Mesendoderm (in vitro differentiated cells): ENCODE results near the gene TENM4.

Experiments
- DNase-seq: peaks from one replicate; pipeline ENCODE4 v3.0.0; 2013
- H2AK5ac ChIP-seq: 2 replicates; pipeline ENCODE4 v1.6.1; 2013; ENCODE audit warnings: low read length, inconsistent platforms
- H2BK120ac ChIP-seq: 2 replicates; pipeline ENCODE4 v1.6.1; 2013; ENCODE audit warnings: low read depth, mild to moderate bottlenecking, low read length, moderate library complexity, mixed read lengths
- H2BK15ac ChIP-seq: replicated peaks from 2 replicates; pipeline ENCODE4 v1.6.1; 2013; ENCODE audit warnings: low read depth, mild to moderate bottlenecking, moderate library complexity
- H2BK5ac ChIP-seq: 2 replicates; pipeline ENCODE4 v1.6.1; 2013; ENCODE audit warnings: low read length, inconsistent platforms
- H3K18ac ChIP-seq: 2 replicates; pipeline ENCODE4 v1.6.1; 2013; ENCODE audit warnings: mild to moderate bottlenecking, low read length, mixed read lengths
- H3K23ac ChIP-seq: one replicate; pipeline ENCODE4 v1.6.1; 2013; ENCODE audit warnings: low read length
- H3K27ac ChIP-seq: 2 replicates; pipeline ENCODE4 v1.5.1; 2013; ENCODE audit warnings: low read depth, mild to moderate bottlenecking, inconsistent platforms, low read length, moderate library complexity
- H3K27me3 ChIP-seq: 2 replicates; pipeline ENCODE4 v1.6.1; 2013; ENCODE audit warnings: low read length, control low read depth, mild to moderate bottlenecking, inconsistent platforms; ENCODE audit not compliant: insufficient read depth, poor library complexity
- H3K36me3 ChIP-seq: 2 replicates; pipeline ENCODE4 v1.6.1; 2013; ENCODE audit warnings: low read length, inconsistent platforms; ENCODE audit not compliant: control insufficient read depth, insufficient read depth
- H3K4ac ChIP-seq: one replicate; pipeline ENCODE4 v1.6.1; 2013; ENCODE audit warnings: low read depth, mild to moderate bottlenecking, low read length, moderate library complexity
- H3K4me1 ChIP-seq: 2 replicates; pipeline ENCODE4 v1.6.1; 2013; ENCODE audit warnings: low read depth, low read length, inconsistent platforms; ENCODE audit not compliant: control insufficient read depth
- H3K4me2 ChIP-seq: 2 replicates; pipeline ENCODE4 v1.6.1; 2013; ENCODE audit warnings: low read length
- H3K4me3 ChIP-seq: 2 replicates; pipeline ENCODE4 v1.5.1; 2013; ENCODE audit warnings: mild to moderate bottlenecking, low read length
- H3K56ac ChIP-seq: one replicate; pipeline ENCODE4 v1.6.1; 2013; ENCODE audit warnings: low read length
- H3K79me1 ChIP-seq: 2 replicates; pipeline ENCODE4 v1.6.1; 2013; ENCODE audit warnings: low read length, inconsistent platforms
- H3K79me2 ChIP-seq: 2 replicates; pipeline ENCODE4 v1.6.1; 2013; ENCODE audit warnings: mild to moderate bottlenecking, low read length; ENCODE audit not compliant: control insufficient read depth, insufficient read depth
- H3K9ac ChIP-seq: 2 replicates; pipeline ENCODE4 v1.6.1; 2013; ENCODE audit warnings: low read length, inconsistent platforms
- H4K5ac ChIP-seq: one replicate; pipeline ENCODE4 v1.6.1; 2013; ENCODE audit warnings: low read length
- H4K8ac ChIP-seq: one replicate; pipeline ENCODE4 v1.6.1; 2013; ENCODE audit warnings: low read depth, mild to moderate bottlenecking, control low read depth, low read length, moderate library complexity
- WGBS: extraction: QIAGEN DNeasy Blood & Tissue Kit; methylation state at CpG from one replicate; pipeline ENCODE4 v1.1.7; 2013; ENCODE audit warnings: low lambda C conversion rate, missing lambda C conversion rate; ENCODE audit not compliant: insufficient coverage; ENCODE audit errors: extremely low coverage; 5-methylcytosine and 5-hydroxymethylcytosine counted together

TENM4 gene

GRCh38 chr11:78662811-78663210, 778.0 kb downstream of the TENM4 start:
- DNase-seq = no peak
- no peaks in the 10 kb centered on the region for H3K79me1 ChIP-seq
- H3K56ac ChIP-seq = no peak overlapping the region
- H2BK5ac ChIP-seq = no peak overlapping the region
- no peaks in the 10 kb centered on the region for H3K27me3 ChIP-seq
- H3K79me2 ChIP-seq = no peaks in the 10 kb centered on the region
- H3K4ac ChIP-seq = no peak overlapping the region
- H3K9ac ChIP-seq = no peak overlapping the region
- H3K4me2 ChIP-seq = no peak overlapping the region
- no peak overlapping the region for H3K4me3 ChIP-seq
- H2BK120ac ChIP-seq = no peak overlapping the region
- WGBS = no CpG with 5 or more reads among the region's 2 CpGs
- H3K36me3 ChIP-seq = no peaks in the 10 kb centered on the region
- H2AK5ac ChIP-seq = no peak overlapping the region
- no peak overlapping the region for H2BK15ac ChIP-seq
- H3K27ac ChIP-seq = no peak overlapping the region
- no peaks in the 10 kb centered on the region for H3K4me1 ChIP-seq
- H4K8ac ChIP-seq = no peak overlapping the region
- no peak overlapping the region for H4K5ac ChIP-seq
- H3K18ac ChIP-seq = no peak overlapping the region
- H3K23ac ChIP-seq = no peak overlapping the region

DNA sequence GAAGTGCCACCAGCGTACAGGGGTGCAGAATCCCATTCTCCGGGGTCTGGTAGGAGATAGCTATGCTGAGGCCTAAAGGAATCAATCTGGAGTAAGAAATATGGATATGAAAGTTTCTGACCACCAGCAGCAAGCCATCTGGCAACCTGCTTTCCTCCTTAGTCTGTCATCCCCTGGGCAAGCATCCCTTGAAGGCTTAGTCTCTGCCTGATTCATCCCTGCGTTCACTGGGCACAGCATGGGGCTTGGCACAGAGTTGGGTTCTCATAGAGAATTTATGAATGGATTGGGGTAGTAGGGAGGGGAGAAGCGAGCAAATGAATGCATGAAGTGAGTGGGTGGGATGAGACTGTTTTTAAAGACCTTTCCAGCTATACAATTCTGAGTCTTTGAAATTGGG, 780.4 kb downstream of the TENM4 start:
- H2AK5ac ChIP-seq = no peak overlapping the region
- no peak overlapping the region for H3K27ac ChIP-seq
- H4K5ac ChIP-seq = no peak overlapping the region
- no peak overlapping the region for H3K4me3 ChIP-seq
- no peaks in the 10 kb centered on the region for H3K27me3 ChIP-seq
- 100% methylated on average over 1 of the region's 4 CpGs for WGBS
- H3K23ac ChIP-seq = no peak overlapping the region
- no peak overlapping the region for H2BK5ac ChIP-seq
- no peaks in the 10 kb centered on the region for H3K36me3 ChIP-seq
- H2BK15ac ChIP-seq = no peak overlapping the region
- no peaks in the 10 kb centered on the region for H3K4me1 ChIP-seq
- no peak overlapping the region for H4K8ac ChIP-seq
- no peak overlapping the region for H3K56ac ChIP-seq
- no peaks in the 10 kb centered on the region for H3K79me1 ChIP-seq
- no peak for DNase-seq
- no peak overlapping the region for H3K18ac ChIP-seq
- no peaks in the 10 kb centered on the region for H3K79me2 ChIP-seq
- H3K4me2 ChIP-seq = no peak overlapping the region
- H2BK120ac ChIP-seq = no peak overlapping the region
- no peak overlapping the region for H3K9ac ChIP-seq
- no peak overlapping the region for H3K4ac ChIP-seq

- H3K4ac ChIP-seq = no peak overlapping the region
- no CpG with 5 or more reads among the region's 11 CpGs for WGBS
- no peak overlapping the region for H3K4me3 ChIP-seq
- no peaks in the 10 kb centered on the region for H3K36me3 ChIP-seq
- H3K23ac ChIP-seq = no peak overlapping the region
- no peak overlapping the region for H4K8ac ChIP-seq
- H2AK5ac ChIP-seq = no peak overlapping the region
- H3K4me2 ChIP-seq = no peak overlapping the region
- H4K5ac ChIP-seq = no peak overlapping the region
- DNase-seq = no peak
- H3K9ac ChIP-seq = no peak overlapping the region
- H3K79me1 ChIP-seq = no peaks in the 10 kb centered on the region
- no peak overlapping the region for H2BK120ac ChIP-seq
- no peak overlapping the region for H2BK5ac ChIP-seq
- H3K18ac ChIP-seq = no peak overlapping the region
- H3K27ac ChIP-seq = no peak overlapping the region
- H3K56ac ChIP-seq = no peak overlapping the region
- H3K4me1 ChIP-seq = no peaks in the 10 kb centered on the region
- H2BK15ac ChIP-seq = no peak overlapping the region
- H3K79me2 ChIP-seq = no peaks in the 10 kb centered on the region
- H3K27me3 ChIP-seq = no peaks in the 10 kb centered on the region
Measured at GRCh38 chr11:78659326-78660270, 781.2 kb downstream of the TENM4 start.

DNA sequence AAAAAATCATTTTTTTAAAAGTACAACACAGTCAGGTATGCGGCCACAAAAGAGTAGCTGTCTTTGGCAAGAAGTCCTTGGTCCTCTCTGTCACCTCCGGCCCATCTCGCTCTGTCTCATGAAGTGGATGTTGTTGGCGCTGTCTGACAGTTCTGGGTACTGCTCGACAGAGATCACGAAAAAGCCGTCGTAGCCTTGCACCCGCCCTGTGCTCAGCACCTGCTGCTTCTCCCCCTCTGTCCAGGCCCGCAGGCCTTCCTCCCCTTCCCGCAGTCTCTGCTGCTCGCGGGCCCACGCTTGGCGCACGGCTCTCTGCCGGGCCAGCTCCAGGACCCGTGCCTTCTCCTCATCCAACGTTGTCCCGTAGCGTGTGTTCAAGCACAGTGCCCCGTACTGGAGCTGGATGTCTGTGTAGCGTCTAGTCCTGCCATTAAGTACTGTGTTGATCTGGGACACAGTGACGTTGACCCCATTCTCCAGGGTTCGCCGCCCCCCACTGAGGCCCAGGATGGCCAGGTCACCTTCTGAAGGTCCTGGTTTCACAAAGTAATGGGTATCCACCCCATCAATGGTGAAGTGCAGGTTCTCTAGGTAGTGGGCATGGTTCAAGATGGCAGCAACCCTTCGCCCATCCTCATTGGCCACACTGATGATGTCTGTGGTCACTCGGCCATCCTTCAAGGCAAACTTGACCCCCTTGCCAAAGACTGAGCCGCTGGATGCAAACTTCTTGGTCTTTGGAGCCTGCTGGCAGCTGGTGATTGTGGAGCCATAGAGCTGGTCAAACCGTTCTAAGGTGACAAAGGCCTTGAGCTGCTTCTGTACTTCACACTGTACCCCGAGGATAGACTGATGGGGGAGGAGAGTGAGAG, 782.6 kb downstream of the TENM4 start:
- no peaks in the 10 kb centered on the region for H3K79me1 ChIP-seq
- no peak for DNase-seq
- no peaks in the 10 kb centered on the region for H3K79me2 ChIP-seq
- no peak overlapping the region for H3K4me2 ChIP-seq
- no CpG with 5 or more reads among the region's 31 CpGs for WGBS
- no peaks in the 10 kb centered on the region for H3K27me3 ChIP-seq
- H3K4me1 ChIP-seq = no peaks in the 10 kb centered on the region
- no peak overlapping the region for H2BK5ac ChIP-seq
- no peak overlapping the region for H3K4me3 ChIP-seq
- no peak overlapping the region for H3K4ac ChIP-seq
- H3K23ac ChIP-seq = no peak overlapping the region
- no peak overlapping the region for H4K5ac ChIP-seq
- no peak overlapping the region for H3K9ac ChIP-seq
- H4K8ac ChIP-seq = no peak overlapping the region
- H3K27ac ChIP-seq = no peak overlapping the region
- H3K18ac ChIP-seq = no peak overlapping the region
- H2BK15ac ChIP-seq = no peak overlapping the region
- no peak overlapping the region for H3K56ac ChIP-seq
- no peak overlapping the region for H2BK120ac ChIP-seq
- no peak overlapping the region for H2AK5ac ChIP-seq
- H3K36me3 ChIP-seq = no peaks in the 10 kb centered on the region

DNA sequence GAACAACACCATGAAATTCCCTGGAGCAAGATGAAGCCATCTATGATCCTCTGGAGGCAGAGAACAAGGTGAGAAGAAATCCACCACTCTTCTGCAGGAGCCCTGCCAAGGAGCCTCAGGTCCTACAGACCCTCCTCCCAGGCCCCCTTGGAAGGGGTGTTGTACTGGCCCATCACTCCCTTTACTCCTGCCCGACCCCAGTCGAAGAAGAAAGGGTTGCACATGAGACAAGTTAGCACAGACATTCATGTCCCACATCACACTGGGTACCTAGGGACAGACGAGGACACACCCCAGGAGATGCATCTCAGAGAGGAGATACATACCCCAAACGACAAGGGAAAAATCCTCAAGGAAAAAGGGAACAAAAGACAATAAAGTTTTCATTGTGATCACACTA, 783.4 kb downstream of the TENM4 start:
- WGBS = no CpG with 5 or more reads among the region's 4 CpGs
- no peak overlapping the region for H3K27ac ChIP-seq
- no peak overlapping the region for H3K4me2 ChIP-seq
- no peaks in the 10 kb centered on the region for H3K79me1 ChIP-seq
- no peak overlapping the region for H2BK5ac ChIP-seq
- H3K4me3 ChIP-seq = no peak overlapping the region
- H3K4ac ChIP-seq = no peak overlapping the region
- H3K56ac ChIP-seq = no peak overlapping the region
- H2BK120ac ChIP-seq = no peak overlapping the region
- no peaks in the 10 kb centered on the region for H3K27me3 ChIP-seq
- H3K18ac ChIP-seq = no peak overlapping the region
- no peaks in the 10 kb centered on the region for H3K36me3 ChIP-seq
- H3K4me1 ChIP-seq = no peaks in the 10 kb centered on the region
- no peak overlapping the region for H2AK5ac ChIP-seq
- no peak overlapping the region for H3K9ac ChIP-seq
- no peaks in the 10 kb centered on the region for H3K79me2 ChIP-seq
- no peak overlapping the region for H2BK15ac ChIP-seq
- no peak overlapping the region for H3K23ac ChIP-seq
- H4K8ac ChIP-seq = no peak overlapping the region
- no peak overlapping the region for H4K5ac ChIP-seq
- DNase-seq = no peak
